Measurements from ENCODE around the gene PPM1B.
"Not testable (repeated sequence)": the region's sequence is repeated elsewhere in the genome, so short reads cannot be mapped to it uniquely, and the experiment has no call there.

Gene PPM1B

DNA sequence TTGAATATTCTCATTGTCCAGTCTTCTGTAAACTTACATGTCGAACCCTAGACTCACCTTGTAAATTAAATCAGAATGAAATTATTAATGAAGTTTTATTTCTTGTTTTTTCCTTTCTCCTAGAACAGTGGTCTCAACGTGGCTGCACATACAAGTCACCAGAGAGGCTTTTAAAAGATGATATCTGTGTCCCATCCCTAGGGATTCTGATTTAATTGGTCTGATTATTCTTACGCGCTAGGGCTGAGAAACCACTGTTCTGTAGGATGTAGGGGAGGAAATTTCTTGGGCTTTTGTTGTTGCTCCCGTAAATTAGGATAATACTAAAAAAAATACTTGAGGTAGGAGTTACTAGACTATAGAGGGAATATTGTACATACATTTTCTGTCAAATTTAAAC, 32.1 kb downstream of the PPM1B start:
- DNase-seq (no peak), ATAC-seq (no peak)

DNA sequence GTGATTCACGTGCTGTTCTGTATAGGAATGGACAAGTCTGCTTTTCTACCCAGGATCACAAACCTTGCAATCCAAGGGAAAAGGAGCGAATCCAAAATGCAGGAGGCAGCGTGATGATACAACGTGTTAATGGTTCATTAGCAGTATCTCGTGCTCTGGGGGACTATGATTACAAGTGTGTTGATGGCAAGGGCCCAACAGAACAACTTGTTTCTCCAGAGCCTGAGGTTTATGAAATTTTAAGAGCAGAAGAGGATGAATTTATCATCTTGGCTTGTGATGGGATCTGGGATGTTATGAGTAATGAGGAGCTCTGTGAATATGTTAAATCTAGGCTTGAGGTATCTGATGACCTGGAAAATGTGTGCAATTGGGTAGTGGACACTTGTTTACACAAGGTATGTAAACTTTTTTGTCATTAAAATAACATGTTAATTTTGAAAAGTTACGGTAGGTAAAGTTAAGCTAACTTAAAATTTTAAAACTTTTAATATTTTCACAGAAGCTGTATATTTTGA, 33.0 kb downstream of the PPM1B start:
- ATAC-seq (no peak), DNase-seq (no peak)

DNA sequence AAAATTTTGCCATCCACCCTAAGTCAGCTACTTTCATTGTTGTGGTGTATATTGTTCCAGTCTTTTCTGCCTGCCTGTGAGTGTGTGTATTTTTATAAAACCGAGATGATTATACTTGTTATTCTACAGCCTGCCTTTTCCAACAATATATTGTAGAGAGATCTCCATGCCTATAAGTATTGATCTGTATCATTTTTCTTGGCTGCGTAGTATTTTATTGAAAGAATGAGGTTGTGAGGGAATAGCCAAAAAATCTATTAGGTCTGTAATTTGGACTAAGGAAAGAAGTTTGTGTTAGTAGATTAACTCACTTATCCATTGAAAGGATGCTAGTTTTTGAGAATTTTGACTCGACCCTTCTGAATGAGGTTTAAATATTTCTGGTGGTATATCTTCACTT, 34.9 kb downstream of the PPM1B start:
- no peak for DNase-seq
- no peak for ATAC-seq

DNA sequence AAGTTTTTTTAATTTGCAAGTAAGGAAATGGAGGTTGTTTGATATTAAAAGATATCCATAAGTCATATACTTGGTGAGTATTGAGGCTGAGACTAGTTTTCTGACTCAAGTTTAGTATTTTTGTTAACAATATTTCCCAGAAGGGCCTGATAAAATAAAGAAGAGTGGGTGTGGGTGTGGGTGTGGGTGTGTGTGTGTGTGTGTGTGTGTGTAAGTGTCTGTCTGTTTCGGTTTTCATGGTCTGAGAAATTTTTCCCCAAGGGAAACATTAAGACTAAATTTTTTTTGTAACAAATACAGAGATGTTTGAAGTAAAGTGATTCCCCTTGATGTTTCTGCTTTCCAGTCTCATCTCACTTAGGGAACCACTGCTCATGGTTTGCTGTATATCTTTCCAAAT, 36.5 kb downstream of the PPM1B start:
- no peak for ATAC-seq

DNA sequence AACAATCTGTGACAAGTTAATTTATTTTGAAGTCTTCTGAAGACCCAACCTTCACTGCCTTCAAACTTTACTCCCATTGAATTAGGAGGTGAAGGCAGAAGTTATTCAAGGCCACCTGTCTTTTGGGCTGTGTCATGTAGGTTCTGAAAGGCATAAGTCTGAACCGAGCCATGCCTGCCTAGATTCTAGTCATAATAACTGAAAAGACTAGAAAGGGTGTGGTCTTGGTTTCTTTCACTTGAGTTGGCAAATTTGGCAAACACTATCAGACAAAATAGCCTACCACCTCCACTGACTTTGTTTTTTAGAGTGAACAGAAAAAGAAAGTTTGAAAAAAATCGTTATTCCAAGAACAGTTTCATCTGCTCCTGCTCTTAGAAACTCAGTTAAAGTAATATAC, 38.4 kb downstream of the PPM1B start:
- no peak for DNase-seq
- no peak for ATAC-seq

More for the DNA sequence above, 36.5 kb downstream of the PPM1B start:
- DNase-seq, result no peak

DNA sequence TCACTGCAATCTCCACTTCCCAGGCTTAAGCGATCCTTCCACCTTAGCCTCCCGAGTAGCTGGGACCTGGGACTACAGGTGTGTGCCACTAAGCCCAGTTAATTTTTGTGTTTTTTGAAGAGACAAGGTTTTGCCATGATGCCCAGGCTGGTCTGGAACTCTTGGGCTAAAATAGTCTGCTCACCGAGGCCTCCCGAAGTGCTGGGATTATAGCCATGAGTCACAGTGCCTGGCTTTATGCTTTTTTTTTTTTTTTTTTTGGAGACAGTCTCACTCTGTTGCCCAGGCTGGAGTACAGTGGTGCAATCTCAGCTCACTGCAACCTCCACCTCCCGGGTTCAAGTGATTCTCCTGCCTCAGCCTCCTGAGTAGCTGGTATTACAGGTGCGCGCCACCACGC, 39.0 kb downstream of the PPM1B start:
- not testable (repeated sequence) for DNase-seq, ATAC-seq

DNA sequence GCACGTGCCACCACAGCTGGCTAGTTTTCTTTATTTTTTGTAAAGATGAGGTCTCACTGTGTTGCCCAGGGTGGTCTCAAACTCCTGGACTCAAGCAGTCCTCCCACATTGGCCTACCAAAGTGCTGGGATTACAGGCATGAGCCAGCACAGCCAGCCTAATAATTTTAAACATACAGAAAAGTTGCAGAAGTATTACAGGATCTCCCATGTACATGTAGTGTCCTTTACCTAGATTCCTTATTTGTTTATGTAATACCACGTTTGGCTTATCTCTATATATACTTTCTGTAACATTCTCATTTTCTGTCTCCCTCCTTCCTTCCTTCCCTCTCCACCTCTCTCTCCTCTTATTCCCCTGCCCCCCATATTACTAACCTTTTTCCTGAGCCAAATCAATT, 41.7 kb downstream of the PPM1B start:
- ATAC-seq, result no peak
- no peak for DNase-seq

DNA sequence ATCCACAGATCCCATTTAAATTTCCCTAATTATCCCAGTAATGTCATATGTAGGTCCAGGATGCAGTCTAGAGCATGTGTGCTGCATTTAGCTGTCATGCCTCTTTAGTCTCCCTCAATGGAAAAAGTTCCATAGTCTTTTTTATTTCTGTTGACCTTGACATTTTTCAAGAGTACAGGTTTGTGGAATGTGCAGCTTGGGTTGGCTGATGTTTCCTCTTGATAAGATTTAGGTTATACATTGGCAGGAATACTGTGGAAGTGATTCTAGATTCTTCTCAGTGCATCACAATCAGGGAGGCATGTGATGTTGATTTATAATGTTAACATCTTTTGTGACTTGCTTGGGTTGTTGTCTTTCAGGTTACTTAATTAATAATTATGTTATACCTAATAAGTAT, 42.5 kb downstream of the PPM1B start:
- ATAC-seq (no peak), DNase-seq (no peak)

DNA sequence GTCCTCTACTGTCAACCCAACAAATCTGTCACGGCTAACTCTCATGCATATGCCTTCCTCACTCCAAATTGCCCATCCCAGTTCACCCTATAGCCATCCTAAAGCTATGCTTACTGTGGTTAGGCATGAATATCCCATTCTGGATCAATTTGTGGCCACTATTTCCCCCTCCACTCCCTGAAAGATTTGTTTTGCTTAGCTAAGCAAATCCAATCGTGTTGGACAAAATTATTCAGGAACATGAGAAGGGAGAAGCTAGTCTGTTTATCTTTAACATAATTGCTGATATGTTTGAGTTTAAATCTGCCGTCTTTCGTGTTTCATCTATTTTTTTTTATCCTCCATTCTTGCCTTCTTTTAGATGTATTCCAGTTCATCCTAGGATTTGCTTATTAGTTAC, 43.6 kb downstream of the PPM1B start:
- no peak for ATAC-seq
- no peak for DNase-seq

DNA sequence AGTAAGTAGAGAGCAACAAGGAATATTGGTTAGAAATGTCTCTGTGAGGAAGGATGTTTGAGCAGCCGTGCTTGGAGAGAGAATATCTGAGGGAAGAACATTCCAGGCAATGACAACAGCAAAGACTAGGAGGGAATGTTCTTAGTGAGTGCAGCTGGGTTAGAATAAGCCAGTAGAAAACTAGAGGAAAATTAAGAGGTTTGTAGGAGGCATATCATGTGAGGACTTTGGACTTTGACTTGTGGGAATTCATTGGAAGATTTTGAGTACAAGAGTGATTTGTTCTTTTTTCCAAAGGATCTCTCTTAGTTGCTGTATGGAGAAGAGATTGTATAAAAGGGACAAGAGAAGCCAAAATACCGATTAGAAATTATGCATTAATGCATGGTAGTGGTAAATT, 47.2 kb downstream of the PPM1B start:
- DNase-seq (no peak), ATAC-seq (no peak)

DNA sequence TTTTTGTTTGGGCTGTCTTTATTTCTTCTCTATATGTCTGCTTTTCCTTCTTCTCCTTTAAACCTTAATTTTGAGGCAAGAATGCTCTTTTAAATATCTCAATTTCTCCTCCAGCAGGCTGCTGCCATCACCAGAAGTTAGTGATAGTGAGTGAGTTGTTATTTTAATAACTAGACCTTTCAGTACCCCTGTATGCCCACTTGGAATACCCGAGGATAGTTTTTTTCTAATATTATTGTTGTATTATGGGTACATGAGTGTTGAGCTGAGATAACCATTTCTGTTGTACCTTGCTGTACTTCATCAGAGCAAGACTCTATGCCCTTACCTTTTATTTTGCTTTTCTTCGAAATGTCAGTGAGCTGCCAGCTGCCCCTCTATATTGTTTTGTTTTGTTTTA, 50.1 kb downstream of the PPM1B start:
- ATAC-seq, result no peak
- no peak for DNase-seq

DNA sequence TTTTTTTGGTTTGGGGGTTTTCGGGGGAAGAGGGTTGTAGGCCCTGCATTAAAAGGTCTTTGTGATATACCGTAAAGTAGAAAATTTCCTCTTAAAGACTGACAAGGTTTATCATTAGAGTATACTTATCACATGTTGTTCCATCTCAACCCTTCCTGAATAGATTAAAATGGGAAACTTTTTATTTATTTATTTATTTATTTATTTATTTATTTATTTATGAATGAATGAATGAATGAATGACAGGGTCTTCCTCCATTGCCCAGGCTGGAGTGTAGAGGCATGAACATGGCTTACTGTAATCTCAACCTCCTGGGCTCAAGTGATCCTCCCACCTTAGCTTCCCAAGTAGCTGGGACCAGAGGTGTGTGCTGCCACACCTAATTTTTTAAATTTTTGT, 58.1 kb downstream of the PPM1B start:
- ATAC-seq, result no peak
- DNase-seq, result no peak

DNA sequence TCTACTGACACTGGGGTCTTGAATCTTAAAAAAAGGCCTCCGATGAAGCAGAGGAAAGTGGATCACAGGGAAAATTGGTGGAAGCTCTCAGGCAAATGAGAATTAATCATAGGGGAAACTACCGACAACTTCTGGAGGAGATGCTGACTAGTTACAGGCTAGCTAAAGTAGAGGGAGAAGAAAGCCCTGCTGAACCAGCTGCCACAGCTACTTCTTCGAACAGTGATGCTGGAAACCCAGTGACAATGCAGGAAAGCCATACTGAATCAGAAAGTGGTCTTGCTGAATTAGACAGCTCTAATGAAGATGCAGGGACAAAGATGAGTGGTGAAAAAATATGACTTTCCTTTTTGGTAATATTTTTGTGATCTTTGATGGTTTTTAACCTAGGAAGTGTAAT, 61.7 kb downstream of the PPM1B start:
- ATAC-seq, result no peak
- no peak for DNase-seq

DNA sequence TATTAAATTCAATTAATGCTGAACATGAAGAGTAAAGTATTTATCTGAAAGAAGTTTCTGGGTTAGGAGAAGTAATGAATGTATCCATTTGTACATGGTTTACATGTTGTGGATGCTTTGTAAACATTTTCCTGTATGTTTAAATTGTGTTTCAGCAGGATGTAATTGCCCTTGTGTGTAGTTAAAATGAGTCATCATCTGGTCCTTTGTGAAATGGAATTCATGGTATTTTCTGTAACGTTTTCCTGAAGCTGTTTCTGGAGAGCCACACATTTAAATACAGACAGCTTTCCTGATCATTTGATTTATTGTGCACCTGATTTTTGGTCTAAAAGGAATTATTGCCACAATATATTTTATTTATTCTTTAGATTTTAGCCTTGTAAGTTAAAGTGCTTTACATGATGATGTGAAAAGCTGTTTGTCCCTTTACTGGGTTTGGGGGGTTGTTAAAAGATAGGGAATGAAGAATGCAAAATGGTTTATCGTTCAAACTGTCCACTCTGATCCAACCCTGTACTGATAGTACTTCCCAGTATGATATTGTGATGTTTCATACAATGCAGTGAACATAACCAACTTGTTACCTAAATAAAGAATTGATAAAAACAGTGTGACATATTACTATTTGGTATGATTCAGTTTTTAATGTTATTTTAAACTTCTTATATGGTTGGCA, 64.9 kb downstream of the PPM1B start:
- no peak for DNase-seq
- ATAC-seq, result no peak

DNA sequence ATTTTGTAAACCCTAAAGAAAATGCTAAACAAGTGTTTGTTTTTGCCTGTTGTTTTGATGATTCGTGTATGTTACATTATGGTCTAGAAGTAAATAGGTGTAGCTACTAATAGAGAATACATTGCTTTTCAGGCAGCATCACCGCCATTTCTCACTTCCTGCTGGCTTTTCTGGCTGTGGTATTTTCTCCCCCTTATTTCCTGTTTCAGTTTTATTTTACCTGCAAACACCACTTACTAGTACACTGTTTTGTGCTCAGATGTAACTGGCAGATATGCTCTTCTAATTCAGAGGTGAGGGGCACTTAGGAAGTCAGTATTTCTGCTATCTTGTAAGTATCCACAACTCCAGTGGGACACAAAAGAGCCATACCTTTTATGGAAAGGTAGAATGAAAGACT, 68.5 kb downstream of the PPM1B start:
- DNase-seq (no peak), ATAC-seq (peak; percentile 23)

DNA sequence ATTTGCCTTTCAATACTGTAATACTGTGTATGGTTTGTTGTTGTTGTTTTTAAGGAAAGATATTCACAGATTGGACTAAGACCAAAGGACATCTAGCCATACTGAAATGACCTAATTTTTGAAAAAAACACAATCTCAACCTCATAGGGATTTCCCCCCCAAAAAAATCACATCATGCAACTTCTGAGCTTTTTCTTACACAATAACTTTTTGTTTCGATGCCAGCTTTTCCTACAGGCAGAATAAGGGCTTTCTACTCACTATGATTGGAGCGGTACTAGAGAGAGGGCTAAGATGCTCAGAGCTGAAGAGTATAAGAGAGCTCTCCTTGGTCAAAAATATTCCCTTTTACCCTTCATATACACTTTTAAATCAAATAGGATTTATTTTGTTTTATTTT, 74.2 kb downstream of the PPM1B start:
- no peak for ATAC-seq
- no peak for DNase-seq

DNA sequence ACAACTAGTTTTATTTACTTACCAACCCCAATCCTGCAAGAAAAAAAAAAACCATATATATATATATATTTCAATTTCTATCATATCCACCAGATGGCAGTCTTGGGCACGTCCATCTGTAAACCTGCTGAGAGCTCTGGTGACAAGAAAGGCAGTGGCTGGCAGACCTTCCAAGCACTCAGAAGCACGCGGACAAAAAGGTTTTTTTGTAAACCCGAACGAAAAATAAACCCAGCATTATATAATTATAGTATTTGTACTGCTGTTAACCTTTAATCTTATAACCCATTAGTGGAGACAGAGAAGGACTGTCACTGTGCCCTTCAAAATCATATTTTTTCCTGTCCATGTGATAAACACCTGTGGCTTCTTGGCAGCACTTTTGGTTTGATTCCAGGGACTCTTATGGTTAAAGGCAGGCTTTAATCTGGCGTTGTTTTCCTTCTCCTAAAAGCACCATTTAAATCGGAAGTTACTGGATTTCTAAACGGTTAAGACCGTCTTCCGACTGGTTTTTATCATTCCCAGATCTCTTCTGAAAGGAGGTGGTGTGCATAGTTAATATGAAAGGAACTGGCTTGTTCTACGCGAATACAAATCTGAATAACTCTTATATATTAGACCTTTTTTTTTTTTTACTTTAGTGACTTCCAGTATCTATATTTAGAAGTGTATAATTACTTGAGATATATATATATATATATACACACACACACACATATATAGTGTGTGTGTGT, 75.6 kb downstream of the PPM1B start:
- DNase-seq (peak; percentile 48), ATAC-seq (peak; percentile 63)

DNA sequence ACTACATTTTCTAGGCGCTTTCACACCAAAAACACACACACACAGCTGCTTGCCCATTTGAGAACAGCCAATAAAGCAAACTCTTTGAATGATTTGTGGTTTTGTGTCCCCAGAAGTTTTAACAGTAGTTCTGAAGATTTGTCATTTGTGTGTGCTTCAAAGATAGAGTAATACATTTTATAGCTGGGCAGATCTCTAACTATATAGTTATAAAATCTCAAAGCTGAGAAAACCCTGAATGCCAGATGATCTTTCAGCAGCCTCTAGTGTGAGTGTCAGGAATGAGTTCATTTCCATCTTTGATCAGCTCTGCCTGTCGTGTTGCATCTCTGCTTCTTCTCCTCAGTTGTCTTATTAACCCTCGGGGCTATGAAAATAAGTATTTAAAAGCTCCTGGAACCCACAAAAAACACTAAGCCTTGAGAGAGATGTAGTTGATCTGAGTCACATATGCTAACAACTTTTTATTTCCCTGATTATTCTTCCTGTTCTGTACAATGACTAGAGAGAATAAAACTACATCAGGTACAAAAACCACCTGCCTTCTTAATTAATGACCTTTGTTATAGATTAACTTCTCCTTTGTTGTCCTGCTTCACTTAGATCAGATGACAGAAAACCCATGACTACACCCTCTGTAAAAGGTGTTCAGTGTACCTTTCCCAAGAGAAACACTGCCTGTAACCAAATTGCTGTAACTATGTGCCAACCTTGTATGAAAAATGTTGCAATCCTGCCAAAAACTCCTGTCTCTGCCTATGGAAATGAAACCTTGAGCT, 76.6 kb downstream of the PPM1B start:
- DNase-seq, result no peak

DNA sequence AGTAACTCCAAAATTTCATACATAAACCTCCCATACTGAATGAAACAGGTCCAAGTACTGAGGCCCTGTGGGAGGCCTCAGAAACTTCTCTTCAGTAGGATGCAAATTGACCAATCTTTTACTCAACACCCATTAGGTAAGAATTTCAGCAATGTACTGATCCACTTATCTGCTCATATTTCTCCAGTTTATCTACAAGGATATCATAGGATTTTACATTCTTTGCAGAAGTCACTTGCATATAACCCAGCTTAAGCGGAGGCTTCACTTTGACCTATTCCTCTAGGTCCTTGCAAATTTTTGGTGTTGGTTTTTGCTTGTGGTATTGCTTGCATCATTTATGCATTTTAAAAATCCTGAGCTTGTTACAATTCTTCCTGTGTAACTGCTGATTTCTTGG, 77.8 kb downstream of the PPM1B start:
- DNase-seq (no peak), ATAC-seq (no peak)

More for the DNA sequence above, 76.6 kb downstream of the PPM1B start:
- ATAC-seq, result no peak

DNA sequence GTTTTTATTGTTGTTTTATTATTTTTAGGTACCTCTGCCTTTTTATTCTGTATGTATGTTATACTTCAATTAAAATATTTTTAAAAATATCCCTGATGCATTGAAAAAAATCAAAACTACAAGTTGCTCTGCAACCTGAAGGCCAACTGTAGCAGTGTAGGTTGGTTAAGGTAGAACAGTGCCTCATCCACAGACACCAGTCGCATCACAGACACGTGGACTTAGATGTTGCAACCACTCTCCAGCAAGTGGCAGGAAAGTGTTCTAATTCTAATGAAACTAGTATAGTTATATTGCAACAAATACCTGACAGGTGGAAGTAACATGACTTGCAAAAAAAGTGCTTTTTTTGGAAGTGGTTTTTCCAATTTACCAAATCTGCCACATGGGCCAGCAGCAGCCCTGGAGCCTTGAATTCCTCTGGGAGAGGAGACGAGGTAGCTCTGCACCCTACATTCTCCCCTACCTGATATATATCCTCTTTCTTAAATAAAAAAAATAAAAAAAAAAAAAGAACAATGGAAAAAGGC, 78.2 kb downstream of the PPM1B start:
- ATAC-seq, result no peak

DNA sequence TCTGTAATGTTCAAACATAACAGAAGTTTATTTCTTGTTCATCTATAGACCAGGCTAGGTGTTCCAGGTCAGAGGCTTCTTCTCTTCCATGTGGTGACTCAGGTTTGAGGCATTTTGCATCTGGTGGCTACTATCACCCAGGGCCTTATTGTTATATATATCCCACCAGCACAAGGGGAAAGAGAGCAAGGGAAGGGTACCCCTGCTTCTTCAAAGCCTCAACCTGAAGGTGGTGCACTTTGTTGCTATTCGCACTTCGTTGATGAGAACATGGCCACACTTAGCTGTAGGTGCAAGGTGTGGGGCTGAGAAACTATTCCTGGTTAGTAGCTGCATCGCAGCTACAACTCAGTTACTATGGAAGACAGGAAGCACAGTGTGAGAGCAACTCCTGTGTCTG, 79.2 kb downstream of the PPM1B start:
- DNase-seq (no peak), ATAC-seq (no peak)

More for the DNA sequence above, 78.2 kb downstream of the PPM1B start:
- no peak for DNase-seq

DNA sequence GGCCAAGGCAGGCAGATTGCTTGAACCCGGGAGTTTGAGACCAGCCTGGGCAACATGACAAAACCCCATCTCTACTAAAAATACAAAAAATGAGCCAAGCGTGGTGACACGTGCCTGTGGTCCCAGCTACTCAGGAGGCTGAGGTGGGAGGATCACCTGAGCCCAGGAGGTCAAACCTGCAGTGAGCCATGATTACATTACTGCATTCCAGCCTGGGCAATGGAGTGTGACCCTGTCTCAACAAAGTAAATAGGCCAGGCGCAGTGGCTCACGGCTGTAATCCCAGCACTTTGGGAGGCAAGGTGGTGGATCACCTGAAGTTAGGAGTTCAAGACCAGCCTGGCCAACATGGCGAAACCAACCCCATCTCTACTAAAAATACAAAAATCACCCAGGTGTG, 80.6 kb downstream of the PPM1B start:
- ATAC-seq, DNase-seq: not testable (repeated sequence)

DNA sequence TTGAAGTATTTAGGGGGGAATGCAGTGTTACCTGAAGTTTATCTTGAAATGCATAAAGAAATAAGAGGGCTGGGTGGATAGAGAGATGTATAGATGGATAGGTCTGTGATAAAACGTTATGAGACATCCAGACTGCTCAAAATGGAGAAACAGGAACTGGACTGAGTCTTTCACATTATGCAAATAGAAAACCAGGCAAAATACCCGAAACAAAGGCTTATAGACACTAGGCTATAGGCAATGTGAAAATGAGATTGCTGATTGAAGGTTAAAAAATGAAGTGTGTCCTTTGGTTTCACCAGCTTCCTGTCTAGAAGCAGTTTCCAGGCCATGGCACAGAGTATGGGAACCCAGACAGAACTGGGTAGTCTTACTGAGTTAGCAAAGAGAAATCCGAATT, 81.7 kb downstream of the PPM1B start:
- DNase-seq (no peak), ATAC-seq (no peak)

Measured in stimulated activated naive CD8-positive, alpha-beta T cell treated with anti-CD3 and anti-CD28 coated beads, Interleukin-15, Interleukin-2, amounts not matched to agents 100 U/mL and 50 U/mL, for 24 hours (primary cell).